Raji (cell line): ENCODE data around the gene CSMD2.

ENCODE experiments used
- POLR2A ChIP-seq: IDR thresholded peaks from 2 replicates; pipeline ENCODE4 v1.6.1; 2011; ENCODE audit warnings: low read depth, low read length, control low read depth; ENCODE audit not compliant: insufficient read depth

CSMD2 gene

DNA sequence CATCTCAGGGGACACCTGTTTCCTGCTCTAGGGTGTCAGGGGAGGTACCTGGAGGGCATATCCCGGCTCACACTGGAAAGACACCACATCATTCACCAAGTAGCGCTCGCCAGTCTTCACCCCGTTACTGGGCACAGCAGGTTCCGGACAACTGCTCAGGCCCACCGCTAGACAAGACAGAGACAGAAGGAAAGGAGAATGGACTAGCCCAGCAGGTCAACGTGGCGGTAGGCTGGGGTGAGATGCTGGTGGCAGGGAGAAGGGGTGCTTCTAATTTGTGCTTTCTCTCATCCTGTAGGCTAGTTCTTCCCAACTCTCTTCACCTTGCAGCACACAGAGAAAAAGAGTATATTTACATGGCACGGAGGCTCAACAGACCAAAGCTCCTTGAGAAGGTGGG lies 547.6 kb downstream of the CSMD2 start:
- TF ChIP-seq POLR2A, result no peak

DNA sequence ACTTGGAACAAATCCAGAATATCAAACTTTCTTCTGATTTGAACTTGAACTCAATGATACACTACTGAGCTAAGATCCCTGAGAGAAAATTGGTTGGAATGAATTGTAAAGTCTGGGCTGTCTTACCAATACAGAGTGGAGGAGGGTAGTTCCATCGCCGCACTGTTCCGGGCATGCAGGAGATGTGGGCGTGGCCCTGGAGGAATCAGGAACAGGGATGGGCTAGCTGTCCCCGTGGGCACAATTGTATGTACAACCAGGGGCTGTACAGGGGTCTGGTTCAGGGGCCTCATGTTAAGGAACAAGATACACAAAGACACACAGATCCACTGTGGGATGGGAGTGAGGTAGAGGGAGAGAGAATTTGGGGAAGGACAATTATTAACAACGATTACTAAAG lies 548.2 kb downstream of the CSMD2 start:
- TF ChIP-seq POLR2A, result no peak

DNA sequence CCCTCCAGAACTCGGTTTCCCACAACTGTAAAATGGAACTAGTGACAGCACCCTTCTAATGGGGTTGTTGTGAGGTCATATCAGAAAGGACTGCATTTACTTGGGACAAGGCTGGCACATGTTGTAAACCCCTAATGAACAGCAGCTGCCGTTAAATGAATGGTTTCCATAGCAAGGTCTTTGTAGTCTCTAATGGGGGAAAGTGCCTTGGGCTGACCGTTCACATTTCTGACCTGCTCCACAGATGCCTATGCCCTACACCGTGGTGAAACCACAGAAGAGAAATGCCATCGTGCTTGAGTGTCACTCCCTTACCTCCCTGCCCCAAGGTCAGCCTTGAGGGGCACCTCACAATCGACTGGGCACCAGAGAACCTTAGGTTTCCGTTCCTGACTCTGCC lies 549.5 kb downstream of the CSMD2 start:
- TF ChIP-seq POLR2A, result no peak

DNA sequence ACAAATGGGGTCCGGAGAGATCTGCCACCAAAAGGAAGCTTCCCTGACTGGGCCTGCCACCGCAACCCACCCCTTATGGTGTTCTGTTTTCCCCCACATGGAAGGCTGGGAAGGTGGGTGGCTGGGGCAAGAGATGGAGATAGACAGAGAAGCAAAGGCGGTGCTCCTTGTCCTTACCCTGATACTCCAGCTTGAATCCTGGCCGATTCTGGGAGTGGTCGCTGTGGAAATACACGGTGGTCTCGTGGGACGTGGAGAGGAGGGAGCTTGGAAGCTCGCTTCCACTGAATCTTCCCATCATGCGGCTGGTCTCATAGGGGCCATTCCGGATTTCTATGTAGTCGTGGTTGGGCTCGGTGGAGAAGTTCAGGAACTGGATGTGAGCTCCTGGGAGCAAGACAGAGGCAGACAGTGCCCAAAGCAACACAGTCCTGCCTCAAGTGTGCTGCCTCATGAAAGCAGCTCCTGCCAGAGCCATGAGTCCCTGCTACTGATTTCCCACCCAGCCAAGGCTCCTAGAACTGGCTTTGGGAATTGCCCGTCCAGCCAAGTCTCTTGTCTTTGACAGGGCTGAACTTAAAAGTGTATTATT lies 554.1 kb downstream of the CSMD2 start:
- TF ChIP-seq POLR2A, result no peak

DNA sequence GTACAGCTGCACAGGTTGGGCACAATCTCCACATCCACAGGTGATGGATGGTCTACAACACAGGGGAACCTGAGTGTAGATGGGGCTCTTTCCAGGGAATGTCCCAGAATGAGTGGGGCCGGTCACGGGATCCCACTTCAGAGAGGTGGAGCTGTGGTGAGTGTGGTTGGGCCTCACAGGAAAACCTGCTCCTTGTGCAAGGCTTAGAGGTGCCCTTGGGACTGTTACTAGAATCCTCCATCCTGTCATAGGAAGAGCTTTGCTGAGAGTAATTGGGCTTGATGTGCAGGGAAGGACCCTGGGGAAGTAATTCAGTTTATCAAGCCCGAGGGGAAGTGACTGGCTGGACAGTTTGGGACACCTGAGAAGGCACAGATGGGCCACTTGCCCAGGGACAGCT lies 554.6 kb downstream of the CSMD2 start:
- no peak for TF ChIP-seq POLR2A

DNA sequence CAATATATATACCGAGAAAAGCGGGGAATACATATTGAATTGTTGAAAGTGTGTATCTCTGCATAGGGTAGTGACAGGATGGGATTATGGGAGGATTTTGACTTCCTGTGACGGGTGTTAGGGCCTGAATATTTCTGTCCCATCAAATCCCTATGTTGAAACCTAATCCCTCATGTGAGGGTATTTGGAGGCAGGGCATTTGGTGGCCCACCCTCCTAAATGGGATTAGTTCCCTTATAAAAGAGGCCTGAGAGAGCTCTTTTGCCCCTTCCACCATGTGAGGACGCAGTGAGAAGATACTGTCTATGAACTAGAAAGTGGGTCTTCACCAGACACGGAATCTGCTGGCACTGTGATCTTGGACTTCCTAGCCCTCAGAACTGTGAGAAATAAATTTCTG lies 555.3 kb downstream of the CSMD2 start:
- TF ChIP-seq POLR2A, result no peak

DNA sequence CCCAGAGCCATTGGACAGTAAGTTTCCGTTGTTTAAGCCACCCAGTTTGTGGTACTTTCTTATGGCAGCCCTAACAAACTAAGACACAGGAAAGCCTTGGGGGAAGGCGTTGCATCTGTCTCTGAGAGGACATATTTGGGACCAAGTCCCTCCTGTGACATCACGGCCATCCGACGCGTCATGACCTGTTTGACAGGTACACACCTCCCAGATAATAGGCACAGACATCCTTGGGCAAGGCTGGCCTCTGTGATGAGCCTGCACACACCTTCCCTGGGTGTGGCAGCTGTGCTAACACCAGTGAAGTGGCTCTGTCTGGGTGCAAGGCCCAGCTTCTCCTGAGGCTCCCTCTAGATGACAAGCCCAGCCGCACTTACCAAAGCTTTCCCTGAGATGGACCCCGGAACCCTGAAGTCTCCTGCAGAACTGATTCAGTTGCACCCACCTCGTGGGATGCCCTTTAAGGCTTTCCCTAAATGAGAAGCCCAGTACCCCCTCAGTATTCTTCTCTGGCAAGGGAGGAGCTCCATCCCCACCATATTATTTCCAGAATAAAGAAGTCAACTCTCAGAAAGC lies 556.1 kb downstream of the CSMD2 start:
- TF ChIP-seq POLR2A, result no peak

DNA sequence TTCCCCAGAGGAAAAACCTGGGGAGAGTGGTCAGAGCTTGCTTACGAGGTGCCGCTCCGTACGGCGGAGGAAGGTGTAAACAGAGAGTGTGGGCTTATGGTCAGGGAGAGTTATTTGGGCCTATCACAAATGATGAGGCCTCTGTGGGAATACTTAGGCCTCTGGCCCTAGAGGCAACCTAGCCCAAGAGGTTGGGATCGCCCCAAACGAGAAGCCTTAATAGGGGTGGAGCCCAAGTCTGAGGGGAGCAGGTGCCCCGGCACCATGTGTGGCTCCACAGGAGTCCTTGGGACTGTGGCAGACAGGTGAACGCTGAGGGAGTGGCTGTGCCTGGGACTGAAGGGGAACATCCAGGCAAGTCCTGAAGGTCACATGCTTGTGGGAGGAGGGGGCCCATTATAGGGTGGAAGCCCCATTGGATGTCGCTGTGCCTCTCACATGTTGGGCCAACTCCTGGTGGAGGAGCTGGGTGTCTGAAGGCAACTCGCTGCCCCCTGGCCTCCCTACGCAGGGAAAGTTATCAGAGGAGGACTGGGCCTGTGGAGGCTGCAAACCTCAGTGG lies 557.5 kb downstream of the CSMD2 start:
- TF ChIP-seq POLR2A, result no peak

DNA sequence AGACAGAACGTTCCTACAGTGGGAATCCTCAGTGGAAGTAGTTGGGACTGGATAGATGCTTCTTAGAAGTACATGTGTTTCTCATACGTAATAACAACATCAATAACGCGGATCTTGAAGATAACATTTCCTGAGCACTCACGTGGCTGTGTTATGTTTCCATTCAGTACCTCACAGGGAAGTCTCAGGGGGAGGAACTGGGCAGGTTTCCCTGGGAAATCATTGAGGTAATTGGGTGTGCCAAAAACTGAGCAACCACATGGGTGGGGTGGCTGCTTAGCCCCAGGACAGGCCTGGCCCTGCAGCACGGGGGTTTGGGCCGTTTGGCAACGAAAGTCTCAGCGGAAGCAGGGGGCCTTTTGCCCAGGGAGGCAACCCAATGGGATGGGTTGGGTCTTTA lies 558.8 kb downstream of the CSMD2 start:
- TF ChIP-seq POLR2A, result no peak

DNA sequence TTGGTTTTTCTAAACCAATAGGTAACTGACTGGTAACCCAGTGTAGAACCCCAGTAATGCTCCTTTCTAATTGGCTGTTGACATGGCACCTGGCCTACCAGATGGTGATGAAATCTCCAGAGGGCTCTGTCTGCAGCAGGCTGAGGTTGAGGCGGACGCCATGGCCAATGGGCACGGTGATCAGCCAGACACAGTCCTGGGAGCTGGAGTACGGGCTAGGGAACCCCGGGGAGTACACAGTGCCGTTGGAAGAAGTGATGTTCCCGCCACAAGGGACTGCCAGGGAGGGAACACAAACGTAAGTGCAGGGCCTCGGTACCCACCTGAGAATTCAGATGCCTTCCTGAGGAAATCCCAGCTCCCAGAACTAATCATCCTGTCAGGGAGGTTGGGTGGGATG lies 562.8 kb downstream of the CSMD2 start:
- TF ChIP-seq POLR2A, result no peak

DNA sequence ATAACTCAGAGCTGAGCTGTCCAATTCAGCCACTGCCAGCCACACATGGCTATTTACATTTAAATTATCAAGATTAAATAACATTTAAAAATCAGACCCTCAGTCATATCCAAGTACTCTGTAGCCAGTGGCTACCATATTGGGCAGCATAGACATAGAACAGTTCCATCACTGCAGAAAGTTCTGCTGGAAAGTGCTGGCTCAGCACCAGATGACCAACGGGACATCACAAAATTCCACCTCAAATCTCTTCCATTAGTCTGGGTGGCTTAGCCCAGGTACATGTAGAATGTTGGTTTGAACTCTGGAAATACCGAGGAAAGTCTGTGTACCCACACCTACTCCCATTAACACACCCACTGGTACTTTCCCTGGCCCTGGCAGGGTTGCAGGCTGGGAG lies 563.3 kb downstream of the CSMD2 start:
- TF ChIP-seq POLR2A, result no peak

DNA sequence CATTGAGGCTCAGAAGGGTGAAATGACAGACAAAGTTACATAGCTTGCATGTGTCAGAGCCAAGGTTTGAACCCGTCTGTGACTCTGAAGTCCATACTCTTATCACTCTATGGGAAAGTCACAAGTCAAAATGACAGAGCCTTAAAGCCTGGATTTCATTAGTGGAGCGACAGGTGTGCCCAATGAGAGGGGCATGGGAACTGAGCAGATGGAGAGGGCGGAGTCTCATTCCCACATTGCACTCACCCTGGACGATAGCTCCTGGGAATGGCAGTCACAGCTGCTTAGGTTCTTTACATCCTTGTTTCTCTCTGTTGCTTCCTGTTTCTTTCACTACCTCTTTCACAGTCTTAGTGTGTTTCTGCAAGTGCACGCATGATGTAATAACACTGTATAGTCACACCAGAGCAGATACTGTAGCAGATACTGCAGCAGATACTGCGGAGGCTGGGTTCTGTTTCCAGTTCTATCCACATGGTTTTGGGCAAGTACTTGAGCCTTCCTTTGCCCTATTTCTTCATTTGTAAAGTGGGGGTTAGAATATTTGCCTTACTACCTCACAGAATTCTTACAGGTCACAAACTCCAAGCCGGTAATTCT lies 565.4 kb downstream of the CSMD2 start:
- TF ChIP-seq POLR2A, result no peak

DNA sequence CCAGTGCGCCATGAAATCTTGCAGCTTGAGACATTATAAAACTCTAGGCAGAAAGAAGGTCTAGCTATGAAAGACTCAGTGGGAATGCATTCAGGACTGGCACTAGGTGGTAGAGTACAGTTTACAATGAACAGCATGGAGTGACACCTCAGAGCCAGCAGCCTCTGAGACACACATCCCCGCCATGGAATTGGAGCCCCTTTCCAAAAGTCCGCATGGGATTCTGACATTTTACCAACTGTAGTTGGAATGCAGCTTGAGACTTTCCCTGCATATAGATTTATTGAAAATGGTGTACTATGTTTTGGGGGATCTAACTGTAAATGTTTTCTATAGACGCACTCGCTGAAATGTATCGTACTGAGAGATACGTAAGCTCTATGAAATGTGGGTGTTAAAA lies 576.3 kb downstream of the CSMD2 start:
- no peak for TF ChIP-seq POLR2A

DNA sequence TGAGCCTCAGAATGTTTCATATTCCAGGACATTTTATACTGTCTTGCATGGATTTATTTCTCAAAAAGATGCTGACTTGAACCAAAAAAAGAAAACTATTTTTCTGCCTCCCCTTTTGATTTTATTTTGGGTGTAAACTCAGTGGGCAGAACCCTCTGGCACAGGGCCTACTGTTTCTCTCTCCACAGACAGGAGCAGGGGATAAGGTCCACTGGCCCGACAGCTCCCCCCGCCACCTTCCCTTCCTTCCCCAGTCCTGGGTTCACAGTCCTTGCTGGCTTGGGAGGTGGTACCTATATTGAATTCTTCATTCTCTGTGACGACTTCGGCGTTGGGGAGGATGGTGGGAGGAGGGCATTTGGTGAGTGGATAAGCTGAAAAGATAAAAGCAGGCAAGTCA lies 578.2 kb downstream of the CSMD2 start:
- no peak for TF ChIP-seq POLR2A

DNA sequence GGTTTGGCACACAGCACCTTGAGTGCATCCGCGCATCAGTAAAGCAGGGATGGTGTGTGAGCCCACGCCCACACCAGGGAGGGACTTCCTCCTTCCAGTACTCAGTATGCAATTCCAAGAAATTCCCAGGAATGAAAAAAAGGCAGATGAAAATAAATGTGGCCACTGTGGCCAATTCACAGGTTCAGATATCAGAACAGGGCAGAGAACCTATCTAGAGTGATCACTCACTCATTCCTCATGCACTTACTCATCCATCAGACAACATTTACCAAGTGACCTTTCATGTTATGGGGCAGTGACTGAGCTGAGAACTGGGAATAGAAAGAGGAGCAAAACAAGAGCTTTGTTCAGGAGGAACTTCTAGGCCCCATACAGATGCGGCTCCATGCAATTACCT lies 578.9 kb downstream of the CSMD2 start:
- TF ChIP-seq POLR2A, result no peak

DNA sequence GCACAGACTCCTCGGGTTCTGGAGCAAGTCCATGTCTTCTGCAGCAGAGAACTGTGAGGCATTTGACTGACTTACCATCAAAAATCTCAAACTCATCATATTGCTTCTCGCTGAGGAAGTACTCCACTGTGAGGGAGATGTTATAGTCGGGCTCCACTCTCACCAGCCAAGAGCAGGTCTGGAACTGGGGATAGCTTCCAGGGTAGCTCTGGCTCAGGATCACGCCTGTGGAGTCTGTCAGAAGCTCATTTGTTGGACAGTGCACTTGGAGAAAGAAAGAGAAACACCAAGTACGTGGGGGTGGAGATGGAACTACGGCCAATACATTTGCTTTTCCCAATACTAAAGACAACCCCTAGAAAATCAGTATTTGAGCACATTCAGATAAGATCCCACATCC lies 581.5 kb downstream of the CSMD2 start:
- no peak for TF ChIP-seq POLR2A
